GM12891 (cell line): Measurements from ENCODE around the gene MRPL49.

Experiments
- PAX5 ChIP-seq: IDR thresholded peaks from 2 replicates; pipeline ENCODE4 v1.6.1; 2011; ENCODE audit warnings: low read length, moderate library complexity, mild to moderate bottlenecking; ENCODE audit not compliant: insufficient read depth, severe bottlenecking
- POLR2A ChIP-seq: IDR thresholded peaks from 2 replicates; pipeline ENCODE4 v1.6.1; 2011; ENCODE audit warnings: low read depth, low read length, control low read depth
- POLR2AphosphoS5 ChIP-seq: IDR thresholded peaks from 2 replicates; pipeline ENCODE4 v1.6.1; 2011; ENCODE audit warnings: low read depth, low read length, control low read depth
- SPI1 ChIP-seq: IDR thresholded peaks from 2 replicates; pipeline ENCODE4 v1.6.1; 2011; ENCODE audit warnings: low read depth, low read length, control low read depth
- TAF1 ChIP-seq: IDR thresholded peaks from 2 replicates; pipeline ENCODE4 v1.6.1; 2011; ENCODE audit warnings: low read depth, low read length, control low read depth

- no peak for TF ChIP-seq POLR2A
- TF ChIP-seq POLR2AphosphoS5, result no peak; the same call in 1 of the 2 replicates
- TF ChIP-seq SPI1, result no peak
- no peak for TF ChIP-seq TAF1
- no peak for TF ChIP-seq PAX5
Measured at GRCh38 chr11:65127473-65128181, 5.5 kb downstream of the MRPL49 start.
